ENCODE data around the gene SLC17A7.

SLC17A7 gene

DNA sequence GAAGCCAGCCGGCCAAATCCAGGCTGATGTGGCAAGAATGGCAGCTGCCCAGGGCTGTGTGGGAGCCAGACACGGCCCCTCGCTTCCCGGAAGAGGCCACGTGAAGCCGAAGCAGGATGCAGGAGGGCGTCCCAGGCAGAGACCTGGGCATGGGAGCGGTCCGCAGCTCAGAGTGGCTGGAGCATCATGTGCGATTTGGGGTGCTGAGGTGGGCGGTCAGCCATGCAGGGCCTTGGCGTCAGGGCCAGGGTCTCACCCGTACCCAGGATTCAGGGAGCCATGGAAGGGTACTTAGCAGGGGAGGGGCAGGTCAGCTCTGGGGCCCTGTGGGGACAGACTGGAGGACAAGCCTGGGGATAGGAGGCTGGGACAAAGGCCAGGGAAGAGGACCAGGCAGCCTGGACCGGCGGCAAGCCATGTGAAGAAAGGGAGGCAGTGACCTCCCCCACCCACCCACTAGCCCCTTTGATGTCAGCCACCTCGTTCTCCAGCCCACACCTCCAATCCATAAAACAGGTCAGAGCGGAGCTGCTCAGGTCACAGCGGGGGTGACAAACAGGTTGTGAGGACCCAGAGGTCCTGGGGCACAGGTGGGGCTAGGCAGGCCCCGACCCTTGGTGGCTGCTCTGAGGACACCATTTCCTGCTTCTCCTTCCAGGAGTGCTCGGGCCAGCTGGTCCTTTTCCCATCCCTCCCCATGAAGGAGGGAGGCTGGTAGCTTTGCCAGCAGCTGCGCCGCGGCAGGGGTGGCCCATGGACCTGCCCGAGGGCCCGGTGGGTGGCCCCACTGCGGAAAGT, 51.0 kb downstream of the SLC17A7 start:
- H3K4me3 Mint-ChIP-seq = no peak overlapping the region
- DNase-seq (no peak), ATAC-seq (replicated peaks) (no peak)
- H3K27ac Mint-ChIP-seq = peak overlapping the region; percentile 26
- H3K36me3 Mint-ChIP-seq = no peaks in the 10 kb centered on the region
- no peaks in the 10 kb centered on the region for H3K9me3 Mint-ChIP-seq
- peaks cover 0 to 4% of the 10 kb centered on the region in 2 donors for H3K27me3 Mint-ChIP-seq
- H3K4me1 Mint-ChIP-seq = peaks cover 21 to 58% of the 10 kb centered on the region in 2 donors

DNA sequence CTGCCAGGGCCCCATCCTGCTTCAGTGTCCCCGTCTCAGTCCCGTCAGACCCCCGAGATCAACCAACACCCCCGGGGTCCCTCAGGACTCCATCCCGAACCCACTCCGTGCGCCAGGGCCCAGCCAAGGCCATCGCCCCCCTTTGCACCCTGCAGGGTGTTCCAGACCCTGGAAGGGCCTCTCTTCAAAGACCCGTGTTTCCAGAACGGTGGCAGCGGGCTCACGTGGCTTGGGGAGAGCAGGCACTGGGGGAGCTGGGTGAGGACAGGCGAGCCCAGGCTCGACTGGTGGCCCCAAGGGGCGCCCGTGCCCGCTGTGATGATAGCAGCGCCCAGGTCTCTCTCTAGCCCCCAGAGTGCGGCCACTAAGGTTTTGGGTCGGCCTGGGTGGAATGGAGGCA, 51.9 kb downstream of the SLC17A7 start:
- ATAC-seq (replicated peaks) = no peak
- Mint-ChIP-seq H3K4me1 (peaks cover 21 to 58% of the 10 kb centered on the region in 2 donors), H3K27ac (no peak overlapping the region)

GRCh38 chr19:49387936-49388372, 53.4 kb downstream of the SLC17A7 start, which contains the start of gene KASH5:
Gene KASH5, plus strand, starts transcription at chr19:49388249. Its CDS starts 2,635 bp downstream, at chr19:49390884.
- Mint-ChIP-seq H3K27me3 (peaks cover 0 to 4% of the 10 kb centered on the region in 2 donors), H3K4me3 (peak within 1 kb of the TSS; percentile 72 to 80), H3K27ac (peak within 1 kb of the TSS; percentile 83), H3K36me3 (no peaks in the 10 kb centered on the region), H3K4me1 (peaks cover 21 to 57% of the 10 kb centered on the region in 2 donors), H3K9me3 (no peaks in the 10 kb centered on the region)
- ATAC-seq (replicated peaks) (peak; percentile 33 to 77), DNase-seq (peak; percentile 60)

More for the DNA sequence above, 51.9 kb downstream of the SLC17A7 start:
- Mint-ChIP-seq H3K4me3 (peak overlapping the region in 1 of 2 donors; percentile 50), H3K27me3 (peaks cover 0 to 4% of the 10 kb centered on the region in 2 donors), H3K9me3 (no peaks in the 10 kb centered on the region), H3K36me3 (no peaks in the 10 kb centered on the region)
- no peak for DNase-seq

DNA sequence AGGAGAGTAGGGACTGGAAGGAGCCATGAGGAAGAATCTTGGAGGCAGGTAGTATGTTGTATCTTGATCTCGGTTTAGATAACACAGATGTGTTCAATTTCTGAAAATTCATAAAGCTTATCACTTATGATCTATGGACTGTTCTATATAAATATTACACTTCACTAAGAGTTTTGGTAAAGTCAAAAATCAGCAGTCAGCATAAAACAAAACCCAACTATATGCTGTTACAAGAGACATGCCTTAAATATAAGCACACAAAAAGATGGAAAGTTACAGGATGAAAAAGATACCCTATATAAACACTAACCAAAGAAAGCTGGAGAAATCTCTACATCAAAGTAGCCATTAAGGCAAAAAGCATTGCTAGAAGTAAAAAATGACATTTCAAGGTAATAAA, 57.7 kb downstream of the SLC17A7 start:
- no peak overlapping the region for H3K4me3 Mint-ChIP-seq
- H3K27me3 Mint-ChIP-seq = no peaks in the 10 kb centered on the region
- ATAC-seq (replicated peaks) (no peak), DNase-seq (no peak)
- H3K9me3 Mint-ChIP-seq = peaks cover 0 to 6% of the 10 kb centered on the region in 2 donors
- peaks cover 0 to 4% of the 10 kb centered on the region in 2 donors for H3K36me3 Mint-ChIP-seq
- no peak overlapping the region for H3K27ac Mint-ChIP-seq
- H3K4me1 Mint-ChIP-seq = peaks cover 5 to 15% of the 10 kb centered on the region in 2 donors

DNA sequence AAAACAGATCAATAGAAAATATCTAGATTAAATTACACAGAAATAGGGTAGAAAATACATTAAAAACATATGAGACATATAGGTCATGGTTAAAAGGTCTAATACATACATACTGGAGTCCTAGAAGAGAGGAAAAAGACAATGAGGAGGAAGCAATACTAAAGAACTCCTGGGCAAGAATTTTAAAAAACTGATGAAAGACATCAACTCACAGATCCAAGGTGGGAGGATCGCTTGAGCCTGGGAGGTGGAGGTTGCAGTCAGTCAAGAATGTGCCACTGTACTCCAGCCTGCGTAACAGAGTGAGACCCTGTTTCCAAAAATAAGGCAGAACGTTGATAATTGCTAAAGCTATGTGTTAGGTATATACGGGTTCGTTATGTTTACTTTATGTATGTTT, 58.7 kb downstream of the SLC17A7 start:
- no peak for DNase-seq
- Mint-ChIP-seq H3K27ac (no peak overlapping the region), H3K9me3 (peaks cover 0 to 6% of the 10 kb centered on the region in 2 donors), H3K27me3 (no peaks in the 10 kb centered on the region), H3K4me3 (no peak overlapping the region), H3K4me1 (peaks cover 0 to 6% of the 10 kb centered on the region in 2 donors), H3K36me3 (peaks cover 0 to 4% of the 10 kb centered on the region in 2 donors)
- ATAC-seq (replicated peaks) = no peak

DNA sequence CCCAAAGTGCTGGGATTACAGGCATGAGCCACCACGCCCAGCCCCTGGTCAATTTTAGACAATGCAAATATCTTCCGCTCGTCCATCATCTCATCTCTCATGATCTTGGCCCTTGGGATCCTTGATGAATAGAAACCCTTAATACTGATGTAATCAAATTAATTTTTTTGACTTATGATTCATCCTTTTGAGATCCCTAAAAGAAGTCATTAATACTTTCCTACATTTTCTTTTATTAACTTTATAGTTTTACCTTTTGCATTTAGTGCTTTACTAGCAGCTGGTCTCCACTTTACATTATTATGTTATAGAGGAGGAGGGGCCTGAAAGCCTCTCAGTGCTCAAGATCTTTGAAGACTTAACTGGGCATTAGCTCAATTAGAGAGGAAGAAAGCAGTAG, 60.9 kb downstream of the SLC17A7 start:
- Mint-ChIP-seq H3K27ac (no peak overlapping the region), H3K27me3 (peaks cover 5 to 10% of the 10 kb centered on the region in 2 donors), H3K4me3 (no peak overlapping the region), H3K9me3 (peaks cover 0 to 6% of the 10 kb centered on the region in 2 donors), H3K4me1 (peaks cover 0 to 4% of the 10 kb centered on the region in 2 donors), H3K36me3 (peaks cover 2 to 4% of the 10 kb centered on the region in 2 donors)
- DNase-seq = no peak
- no peak for ATAC-seq (replicated peaks)

Data from stimulated activated naive B cell treated with anti-CD40 and anti-IgM and Interleukin-4, amounts not matched to agents 10 μg/mL and 1 μg/mL and 100 μg/mL, for 72 hours (primary cell).